MCF 10A (cell line): ENCODE results near the gene MRPS18A. TPM values are rescaled to one million over a fixed set of nuclear protein-coding genes. Genes with fewer than 3 reads are reported as not detected.

Source experiments
- BruUV-seq: library from RNA; stranded (reverse); fragments of 400-500 nt; replicated peaks from 2 replicates; lab custom pipeline; 2021; lab: Mats Ljungman, UMichigan
- CTCF ChIA-PET: fragments of 300-600 bp; sonication (Branson Sonifier 250); formaldehyde crosslinking; extraction: SDS; loops from one replicate; lab custom pipeline; 2021; ENCODE audit warnings: antibody characterized with exemption, inconsistent platforms; lab: Yijun Ruan, JAX
- POLR2A ChIA-PET: fragments of 300-600, 350-650 bp; sonication (Branson Sonifier 250); formaldehyde crosslinking; extraction: SDS; loops from one replicate; lab custom pipeline; 2020; ENCODE audit warnings: antibody characterized with exemption, inconsistent platforms; lab: Yijun Ruan, JAX
- DNase-seq: peaks from one replicate; pipeline ENCODE4 v3.0.0-alpha.2; 2018; ENCODE audit not compliant: unreplicated experiment
- H3K27ac Mint-ChIP-seq: one replicate; pipeline ENCODE4 v1.8.0; 2022; ENCODE audit warnings: mild to moderate bottlenecking, low read depth, mixed read lengths; ENCODE audit not compliant: unreplicated experiment
- H3K27me3 Mint-ChIP-seq: one replicate; pipeline ENCODE4 v1.8.0; 2022; ENCODE audit warnings: mixed read lengths; ENCODE audit not compliant: insufficient read depth, unreplicated experiment
- H3K36me3 Mint-ChIP-seq: one replicate; pipeline ENCODE4 v1.8.0; 2022; ENCODE audit warnings: mild to moderate bottlenecking, moderate library complexity, mixed read lengths; ENCODE audit not compliant: insufficient read depth, unreplicated experiment
- H3K4me1 Mint-ChIP-seq: one replicate; pipeline ENCODE4 v1.8.0; 2022; ENCODE audit warnings: mixed read lengths; ENCODE audit not compliant: insufficient read depth, unreplicated experiment
- H3K4me3 Mint-ChIP-seq: one replicate; pipeline ENCODE4 v1.8.0; 2022; ENCODE audit warnings: mild to moderate bottlenecking, moderate library complexity, mixed read lengths; ENCODE audit not compliant: unreplicated experiment
- H3K9me3 Mint-ChIP-seq: one replicate; pipeline ENCODE4 v1.8.0; 2022; ENCODE audit warnings: mixed read lengths; ENCODE audit not compliant: unreplicated experiment
- intact Hi-C: fragments of 100-400 bp; cut with micrococcal nuclease; formaldehyde crosslinking; loops from 2 replicates; pipeline ENCODE4 v1.14.1; 2022
- total RNA-seq: library from RNA; stranded (reverse); gene quantifications from 2 replicates; pipeline ENCODE4 v1.2.3, GENCODE V29; 2022
- TF ChIP-seq, protein P1 (sequence below): fragments of 200-600 bp; IDR thresholded peaks from one replicate; pipeline ENCODE4 v1.8.0; 2022; ENCODE audit warnings: antibody characterized with exemption, mild to moderate bottlenecking; ENCODE audit not compliant: unreplicated experiment

MRPS18A gene
- total RNA-seq, 1 experiment from 2014 or later, result 69.1 TPM

DNA sequence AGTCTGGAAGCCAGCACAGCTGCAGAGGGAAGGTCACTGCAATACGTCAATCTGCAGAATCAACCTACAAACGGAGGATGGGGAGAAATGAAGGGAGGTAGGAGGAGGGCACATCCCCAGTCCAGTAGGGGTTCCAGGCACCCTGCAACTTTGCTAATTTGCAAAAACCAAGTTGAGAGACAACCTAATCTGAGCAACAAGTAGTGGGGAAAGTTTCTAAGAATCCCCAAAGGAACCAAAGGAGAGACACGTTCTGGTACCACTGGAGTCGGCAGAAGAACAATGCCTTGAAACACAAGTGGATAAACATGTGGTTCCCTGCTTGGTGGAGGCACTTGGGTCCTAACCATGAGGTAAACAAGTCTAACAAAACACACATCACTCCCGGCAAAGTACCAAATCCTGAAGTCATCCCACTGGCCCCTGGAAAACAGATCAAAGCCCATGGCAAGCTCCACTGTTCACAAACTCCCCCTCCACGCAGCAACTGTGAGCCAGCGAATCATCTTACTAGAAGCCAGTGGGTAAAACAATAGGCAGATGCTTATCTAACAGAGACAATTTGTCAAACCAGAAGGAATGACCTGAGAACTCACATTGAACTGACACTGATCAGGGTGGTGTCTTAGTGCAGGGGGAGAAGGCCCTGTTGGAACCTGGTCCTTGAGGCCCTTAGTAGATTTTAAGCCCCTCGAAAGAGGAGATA, 4.7 kb downstream of the MRPS18A start:
- no TSS peak for BruUV-seq
- ChIA-PET POLR2A (interaction anchor here (1.2 kb wide), 1 partner anchor 13 kb away, joined by 6 read pairs; no protein-coding TSS in a partner anchor), CTCF (no interaction called here)
- Mint-ChIP-seq H3K9me3 (no peaks in the 10 kb centered on the region), H3K36me3 (peaks cover 11% of the 10 kb centered on the region), H3K27me3 (no peaks in the 10 kb centered on the region), H3K4me3 (no peak overlapping the region), H3K27ac (no peak overlapping the region), H3K4me1 (peaks cover 28% of the 10 kb centered on the region)
- TF ChIP-seq, protein P1, sequence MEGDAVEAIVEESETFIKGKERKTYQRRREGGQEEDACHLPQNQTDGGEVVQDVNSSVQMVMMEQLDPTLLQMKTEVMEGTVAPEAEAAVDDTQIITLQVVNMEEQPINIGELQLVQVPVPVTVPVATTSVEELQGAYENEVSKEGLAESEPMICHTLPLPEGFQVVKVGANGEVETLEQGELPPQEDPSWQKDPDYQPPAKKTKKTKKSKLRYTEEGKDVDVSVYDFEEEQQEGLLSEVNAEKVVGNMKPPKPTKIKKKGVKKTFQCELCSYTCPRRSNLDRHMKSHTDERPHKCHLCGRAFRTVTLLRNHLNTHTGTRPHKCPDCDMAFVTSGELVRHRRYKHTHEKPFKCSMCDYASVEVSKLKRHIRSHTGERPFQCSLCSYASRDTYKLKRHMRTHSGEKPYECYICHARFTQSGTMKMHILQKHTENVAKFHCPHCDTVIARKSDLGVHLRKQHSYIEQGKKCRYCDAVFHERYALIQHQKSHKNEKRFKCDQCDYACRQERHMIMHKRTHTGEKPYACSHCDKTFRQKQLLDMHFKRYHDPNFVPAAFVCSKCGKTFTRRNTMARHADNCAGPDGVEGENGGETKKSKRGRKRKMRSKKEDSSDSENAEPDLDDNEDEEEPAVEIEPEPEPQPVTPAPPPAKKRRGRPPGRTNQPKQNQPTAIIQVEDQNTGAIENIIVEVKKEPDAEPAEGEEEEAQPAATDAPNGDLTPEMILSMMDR, result no peak
- no peak for DNase-seq
- intact Hi-C loops, result no loop called here

DNA sequence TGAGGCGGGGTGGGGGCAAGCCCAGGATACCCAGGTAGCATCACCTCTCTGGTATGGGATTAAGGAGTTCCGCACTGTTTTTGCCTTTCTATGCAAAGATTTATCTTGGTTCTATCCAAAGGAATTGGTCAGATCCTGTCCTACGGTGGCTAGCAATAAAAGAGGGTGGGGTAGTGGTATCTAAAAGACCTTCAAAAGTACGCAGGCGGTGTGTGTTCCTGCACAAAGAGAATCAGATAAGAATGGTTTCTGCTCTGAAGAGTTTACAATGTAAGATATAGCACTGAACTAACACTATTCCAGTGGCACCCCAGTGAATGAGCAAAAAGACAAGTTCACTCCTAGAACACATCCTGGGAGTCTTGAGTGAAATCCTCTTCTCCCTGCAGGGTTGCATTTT, 6.3 kb downstream of the MRPS18A start:
- TF ChIP-seq, protein P1, result no peak
- POLR2A ChIA-PET, result interaction anchor here (1.0 to 1.2 kb wide), 2 partner anchors 11 to 12 kb away, joined by 3 to 6 read pairs; no protein-coding TSS in a partner anchor
- DNase-seq, result no peak
- peaks cover 13% of the 10 kb centered on the region for H3K36me3 Mint-ChIP-seq
- no peaks in the 10 kb centered on the region for H3K27me3 Mint-ChIP-seq
- CTCF ChIA-PET, result interaction anchor here (0.6 kb wide), 3 partner anchors 13 to 803 kb away, joined by 3 to 4 read pairs (median 3); no protein-coding TSS in a partner anchor
- no TSS peak for BruUV-seq
- H3K4me1 Mint-ChIP-seq, result peaks cover 21% of the 10 kb centered on the region
- no peak overlapping the region for H3K4me3 Mint-ChIP-seq
- no peaks in the 10 kb centered on the region for H3K9me3 Mint-ChIP-seq
- intact Hi-C loops, result no loop called here
- H3K27ac Mint-ChIP-seq, result no peak overlapping the region

GRCh38 chr6:43680308-43681200, 7.0 kb downstream of the MRPS18A start:
- Mint-ChIP-seq H3K27ac (no peak overlapping the region), H3K4me3 (no peak overlapping the region), H3K9me3 (no peaks in the 10 kb centered on the region), H3K27me3 (no peaks in the 10 kb centered on the region), H3K36me3 (peaks cover 18% of the 10 kb centered on the region), H3K4me1 (peaks cover 18% of the 10 kb centered on the region)
- ChIA-PET CTCF (interaction anchor here (0.6 to 1.2 kb wide), 4 partner anchors 12 to 802 kb away, joined by 3 to 6 read pairs (median 4); no protein-coding TSS in a partner anchor), POLR2A (interaction anchor here (1.0 to 1.3 kb wide), 2 partner anchors 11 to 12 kb away, joined by 3 read pairs; no protein-coding TSS in a partner anchor)
- no peak for DNase-seq
- intact Hi-C loops, result no loop called here
- BruUV-seq, result no TSS peak
- TF ChIP-seq, protein P1, result no peak

DNA sequence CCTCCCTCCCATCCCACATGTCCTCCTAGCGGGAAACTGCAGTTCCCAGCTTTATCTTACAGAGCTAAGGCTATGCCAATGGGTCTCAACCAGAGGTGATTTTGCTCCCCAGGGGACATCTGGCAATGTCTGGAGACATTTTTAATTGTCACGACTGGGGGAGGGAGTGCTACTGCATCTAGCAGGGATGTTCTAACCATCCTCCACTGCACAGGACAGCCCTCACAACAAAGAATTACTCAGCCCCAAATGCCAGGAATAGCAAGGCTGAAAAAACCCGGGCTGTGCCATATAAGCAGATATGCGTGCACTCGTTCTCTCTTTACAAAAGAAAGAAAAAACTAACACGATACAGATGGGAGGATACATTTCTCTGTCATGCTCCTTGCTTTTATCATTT, 8.5 kb downstream of the MRPS18A start:
- Mint-ChIP-seq H3K4me3 (no peak overlapping the region), H3K27me3 (no peaks in the 10 kb centered on the region), H3K4me1 (peaks cover 4% of the 10 kb centered on the region), H3K36me3 (peaks cover 20% of the 10 kb centered on the region), H3K27ac (no peak overlapping the region), H3K9me3 (no peaks in the 10 kb centered on the region)
- intact Hi-C loops, result no loop called here
- no TSS peak for BruUV-seq
- TF ChIP-seq, protein P1, result no peak
- DNase-seq, result no peak
- POLR2A ChIA-PET, result no interaction called here
- CTCF ChIA-PET, result interaction anchor here (0.6 to 2.3 kb wide), 3 partner anchors 9 to 137 kb away, joined by 3 to 8 read pairs (median 5); no protein-coding TSS in a partner anchor
